IMR-90 (cell line): ENCODE results near the gene TACC2. TPM values are rescaled to one million over a fixed set of nuclear protein-coding genes. Genes with fewer than 3 reads are reported as not detected.

ENCODE experiments used
- ATAC-seq: fragments of 200-7000 bp; cut with Tn5 transposase; 2 replicates; pipeline ENCODE4 v1.9.1; 2020; ENCODE audit warnings: low read depth, mild to moderate bottlenecking, moderate library complexity
- BruUV-seq: library from RNA; stranded (reverse); fragments of 400-500 nt; replicated peaks from 2 replicates; lab custom pipeline; 2021; lab: Mats Ljungman, UMichigan
- CTCF ChIA-PET: fragments of 300-600 bp; formaldehyde crosslinking; extraction: SDS; loops from one replicate; lab custom pipeline; 2021; ENCODE audit warnings: antibody characterized with exemption; lab: Yijun Ruan, JAX
- POLR2A ChIA-PET: fragments of 300-600 bp; sonication (Branson Sonifier 250); formaldehyde crosslinking; loops from one replicate; lab custom pipeline; 2022; ENCODE audit warnings: antibody characterized with exemption; ENCODE audit not compliant: unreplicated experiment; lab: Charles Lee
- DNase-seq: peaks from one replicate; pipeline ENCODE4 v3.0.0; 2013
- H2AFZ ChIP-seq: replicated peaks from 2 replicates; pipeline ENCODE3; 2013; ENCODE audit warnings: low read length, mild to moderate bottlenecking; ENCODE audit not compliant: poor library complexity
- H2AK5ac ChIP-seq: 2 replicates; pipeline ENCODE4 v1.6.1; 2013; ENCODE audit warnings: low read depth, low read length, inconsistent platforms
- H2AK9ac ChIP-seq: replicated peaks from 2 replicates; pipeline ENCODE3; 2013; ENCODE audit warnings: mild to moderate bottlenecking, low read depth, low read length, moderate library complexity; ENCODE audit not compliant: poor library complexity
- H2BK120ac ChIP-seq: 2 replicates; pipeline ENCODE4 v1.6.1; 2013; ENCODE audit warnings: low read depth, low read length, inconsistent platforms
- H2BK15ac ChIP-seq: 3 replicates; pipeline ENCODE4 v1.6.1; 2013; ENCODE audit warnings: low read depth, low read length, inconsistent platforms
- H2BK20ac ChIP-seq: 2 replicates; pipeline ENCODE4 v1.6.1; 2013; ENCODE audit warnings: low read depth, mild to moderate bottlenecking, inconsistent platforms, low read length, moderate library complexity
- H2BK5ac ChIP-seq: 2 replicates; pipeline ENCODE4 v1.6.1; 2013; ENCODE audit warnings: mild to moderate bottlenecking, low read depth, low read length, inconsistent platforms; ENCODE audit not compliant: poor library complexity, severe bottlenecking
- H3K14ac ChIP-seq: replicated peaks from 2 replicates; pipeline ENCODE4 v1.6.1; 2013; ENCODE audit warnings: low read depth, low read length, inconsistent platforms
- H3K18ac ChIP-seq: 2 replicates; pipeline ENCODE4 v1.6.1; 2013; ENCODE audit warnings: low read depth, low read length, control low read depth
- H3K23ac ChIP-seq: 2 replicates; pipeline ENCODE4 v1.6.1; 2013; ENCODE audit warnings: low read depth, low read length, inconsistent platforms
- H3K27ac ChIP-seq: 2 replicates; pipeline ENCODE4 v1.5.1; 2013; ENCODE audit warnings: mild to moderate bottlenecking, control low read depth, low read length; ENCODE audit not compliant: insufficient read depth
- H3K27me3 ChIP-seq: 2 replicates; pipeline ENCODE4 v1.6.1; 2013; ENCODE audit warnings: low read length; ENCODE audit not compliant: control insufficient read depth, insufficient read depth
- H3K36me3 ChIP-seq: 2 replicates; pipeline ENCODE4 v1.6.1; 2013; ENCODE audit warnings: low read length, mixed read lengths; ENCODE audit not compliant: control insufficient read depth, insufficient read depth
- H3K4ac ChIP-seq: 2 replicates; pipeline ENCODE4 v1.6.1; 2013; ENCODE audit warnings: low read depth, low read length, inconsistent platforms
- H3K4me1 ChIP-seq: 2 replicates; pipeline ENCODE4 v1.6.1; 2013; ENCODE audit warnings: low read length, mixed read lengths; ENCODE audit not compliant: control insufficient read depth, insufficient read depth
- H3K4me2 ChIP-seq: 2 replicates; pipeline ENCODE4 v1.6.1; 2013; ENCODE audit warnings: low read depth, mild to moderate bottlenecking, control low read depth, low read length, moderate library complexity
- H3K4me3 ChIP-seq: 2 replicates; pipeline ENCODE4 v1.5.1; 2013; ENCODE audit warnings: low read depth, mild to moderate bottlenecking, control low read depth, low read length, moderate library complexity; ENCODE audit not compliant: insufficient read depth
- H3K56ac ChIP-seq: 2 replicates; pipeline ENCODE4 v1.6.1; 2013; ENCODE audit warnings: low read length, inconsistent platforms; ENCODE audit not compliant: insufficient read depth; ENCODE audit errors: extremely low read depth
- H3K79me1 ChIP-seq, 2 experiments: 2 replicates each; pipeline ENCODE4 v1.6.1; 2013; ENCODE audit warnings: low read length in 2 of 2, inconsistent platforms in 1 of 2, low read depth in 1 of 2
- H3K9ac ChIP-seq: 2 replicates; pipeline ENCODE4 v1.6.1; 2013; ENCODE audit warnings: low read depth, low read length, control low read depth
- H3K9me1 ChIP-seq: 2 replicates; pipeline ENCODE4 v1.6.1; 2013; ENCODE audit warnings: low read length, inconsistent platforms; ENCODE audit not compliant: insufficient read depth
- H3K9me3 ChIP-seq: 2 replicates; pipeline ENCODE4 v1.6.1; 2013; ENCODE audit warnings: low read length; ENCODE audit not compliant: control insufficient read depth, insufficient read depth
- H4K20me1 ChIP-seq: 2 replicates; pipeline ENCODE4 v1.6.1; 2013; ENCODE audit warnings: low read length, inconsistent platforms; ENCODE audit not compliant: insufficient read depth
- H4K5ac ChIP-seq: 2 replicates; pipeline ENCODE4 v1.6.1; 2013; ENCODE audit warnings: mild to moderate bottlenecking, low read depth, low read length, control low read depth
- H4K8ac ChIP-seq, 2 experiments: 2 replicates each; pipeline ENCODE4 v1.6.1; 2013; ENCODE audit warnings: low read depth in 2 of 2, low read length in 2 of 2, control low read depth in 1 of 2, inconsistent platforms in 1 of 2
- H4K91ac ChIP-seq: 2 replicates; pipeline ENCODE4 v1.6.1; 2013; ENCODE audit warnings: low read depth, low read length, inconsistent platforms; ENCODE audit not compliant: insufficient read depth
- BHLHE40 ChIP-seq: fragments of 150-350 bp; IDR thresholded peaks from 2 replicates; pipeline ENCODE4 v1.6.1; 2016; ENCODE audit warnings: mild to moderate bottlenecking, low read depth, low read length
- CEBPB ChIP-seq: IDR thresholded peaks from 2 replicates; pipeline ENCODE4 v1.6.1; 2012; ENCODE audit warnings: low read depth, low read length, improper control_type of control experiment
- CHD1 ChIP-seq: IDR thresholded peaks from 2 replicates; pipeline ENCODE4 v1.6.1; 2012; ENCODE audit warnings: low read depth, low read length, improper control_type of control experiment
- CTCF ChIP-seq: conservative IDR thresholded peaks from 2 replicates; pipeline ENCODE4 v1.5.1; 2012; ENCODE audit warnings: mild to moderate bottlenecking, low read depth, low read length, improper control_type of control experiment
- ELK1 ChIP-seq: fragments of 150-350 bp; IDR thresholded peaks from 2 replicates; pipeline ENCODE4 v1.6.1; 2016; ENCODE audit warnings: low read depth, mild to moderate bottlenecking, low read length, moderate library complexity, borderline replicate concordance
- FOS ChIP-seq: fragments of 150-350 bp; IDR thresholded peaks from 2 replicates; pipeline ENCODE4 v1.6.1; 2016; ENCODE audit warnings: low read depth, low read length
- MAFK ChIP-seq: IDR thresholded peaks from 2 replicates; pipeline ENCODE4 v1.6.1; 2012; ENCODE audit warnings: low read depth, low read length, improper control_type of control experiment
- MAZ ChIP-seq: IDR thresholded peaks from 2 replicates; pipeline ENCODE4 v1.6.1; 2012; ENCODE audit warnings: low read depth, mild to moderate bottlenecking, low read length, improper control_type of control experiment, moderate library complexity, borderline replicate concordance
- MXI1 ChIP-seq: IDR thresholded peaks from 2 replicates; pipeline ENCODE4 v1.6.1; 2012; ENCODE audit warnings: low read depth, mild to moderate bottlenecking, low read length, moderate library complexity, borderline replicate concordance
- NFE2L2 ChIP-seq: fragments of 150-350 bp; IDR thresholded peaks from 2 replicates; pipeline ENCODE4 v1.6.1; 2016; ENCODE audit warnings: low read depth, mild to moderate bottlenecking, low read length
- POLR2A ChIP-seq: IDR thresholded peaks from 2 replicates; pipeline ENCODE4 v1.6.1; 2012; ENCODE audit warnings: mild to moderate bottlenecking, low read depth, low read length
- RAD21 ChIP-seq: IDR thresholded peaks from 2 replicates; pipeline ENCODE4 v1.6.1; 2012; ENCODE audit warnings: low read length, improper control_type of control experiment
- RCOR1 ChIP-seq: IDR thresholded peaks from 2 replicates; pipeline ENCODE4 v1.6.1; 2012; ENCODE audit warnings: mild to moderate bottlenecking, low read length, improper control_type of control experiment; ENCODE audit not compliant: insufficient replicate concordance
- RFX5 ChIP-seq: IDR thresholded peaks from 2 replicates; pipeline ENCODE4 v1.8.0; 2012; ENCODE audit warnings: low read depth, mild to moderate bottlenecking, low read length, moderate library complexity
- SMC3 ChIP-seq: fragments of 150-350 bp; IDR thresholded peaks from 2 replicates; pipeline ENCODE4 v1.6.1; 2016; ENCODE audit warnings: low read depth, mild to moderate bottlenecking, antibody characterized with exemption, low read length, moderate library complexity
- USF2 ChIP-seq: fragments of 150-350 bp; IDR thresholded peaks from 2 replicates; pipeline ENCODE4 v1.6.1; 2017; ENCODE audit warnings: mild to moderate bottlenecking, antibody characterized with exemption, low read length, low read depth
- whole genome bisulfite sequencing, 2 experiments: methylation state at CpG; one replicate each; pipeline versions ENCODE4 v1.1.5 to v1.1.7; 2013; ENCODE audit warnings: missing lambda C conversion rate in 2 of 2; ENCODE audit not compliant: insufficient read length in 1 of 2; ENCODE audit errors: extremely low coverage in 2 of 2; 5-methylcytosine and 5-hydroxymethylcytosine counted together
- dilution Hi-C: fragments of 300-500 bp; cut with HindIII; formaldehyde crosslinking; loops from one replicate; pipeline ENCODE4 v1.14.3; 2018; ENCODE audit warnings: low sequenced_read_pairs; ENCODE audit not compliant: unreplicated experiment
- in situ Hi-C: fragments of 300-500 bp; cut with MboI; formaldehyde crosslinking; loops from 3 replicates; pipeline ENCODE4 v1.14.3; 2019; ENCODE audit warnings: low sequenced_read_pairs, inconsistent platforms, mixed read lengths
- intact Hi-C: fragments of 100-400 bp; cut with micrococcal nuclease; formaldehyde crosslinking; loops from 2 replicates; pipeline ENCODE4 v1.10.0; 2022
- polyA plus RNA-seq, 3 experiments: library from polyadenylated mRNA; depleted of rRNA; stranded (reverse); fragments of >200 nt; gene quantifications; 2 replicates each; pipeline ENCODE4 v1.2.3, GENCODE V29; 2012; ENCODE audit warnings: low replicate concordance in 1 of 3
- total RNA-seq: library from RNA; depleted of rRNA; stranded (reverse); fragments of >200 nt; gene quantifications from 2 replicates; pipeline ENCODE4 v1.2.3, GENCODE V29; 2012

TACC2 gene
- total and polyA plus RNA-seq, 2 of the 4 experiments (the other 2 are of a cell fraction): 2.9 to 15.4 TPM

- H3K27ac ChIP-seq: no peak overlapping the region
- no peak for DNase-seq
- H3K9me1 ChIP-seq: peaks cover 5% of the 10 kb centered on the region; the same call in 1 of the 2 replicates
- no peak overlapping the region for H2BK15ac ChIP-seq
- H3K56ac ChIP-seq: no peak overlapping the region
- BruUV-seq: no TSS peak
- in situ Hi-C loops: no loop called here
- 0 out of 2 replicates have a peak, but pooled peaks cover 3% of the 10 kb centered on the region for H3K27me3 ChIP-seq
- H2AFZ ChIP-seq: no peak overlapping the region
- dilution Hi-C loops: no loop called here
- H2BK120ac ChIP-seq: no peak overlapping the region
- H3K9me3 ChIP-seq: no peaks in the 10 kb centered on the region
- ATAC-seq: no peak
- no peaks in the 10 kb centered on the region for H3K36me3 ChIP-seq
- H3K4me3 ChIP-seq: no peak overlapping the region
- H3K79me1 ChIP-seq: no peaks in the 10 kb centered on the region
- H4K91ac ChIP-seq: no peak overlapping the region
- no peak overlapping the region for H4K5ac ChIP-seq
- H3K4me1 ChIP-seq: no peaks in the 10 kb centered on the region
- H3K14ac ChIP-seq: no peak overlapping the region
- H2AK5ac ChIP-seq: no peak overlapping the region
- H3K4ac ChIP-seq: no peak overlapping the region
- TF ChIP-seq RFX5 (no peak), NFE2L2 (no peak), MAZ (no peak), CEBPB (no peak), MAFK (no peak), RCOR1 (no peak), BHLHE40 (no peak), CHD1 (no peak), SMC3 (no peak), USF2 (no peak), MXI1 (no peak), RAD21 (no peak), ELK1 (no peak), FOS (no peak), POLR2A (no peak), CTCF (no peak)
- H2AK9ac ChIP-seq: no peak overlapping the region
- H3K18ac ChIP-seq: no peak overlapping the region
- H3K4me2 ChIP-seq: no peak overlapping the region
- no peak overlapping the region for H3K23ac ChIP-seq
- no peak overlapping the region for H3K9ac ChIP-seq
- POLR2A ChIA-PET: no interaction called here
- CTCF ChIA-PET: interaction anchor here (1.1 to 1.6 kb wide), 2 partner anchors 62 to 125 kb away, joined by 4 to 6 read pairs; no protein-coding TSS in a partner anchor
- H4K8ac ChIP-seq: no peak overlapping the region
- 94% methylated on average over 6 of the region's 9 CpGs; no CpG with 5 or more reads in 1 of the 2 experiments for WGBS, 2 experiments
- no peak overlapping the region for H2BK5ac ChIP-seq
- no peaks in the 10 kb centered on the region for H4K20me1 ChIP-seq
- intact Hi-C loops: loop anchor here (5.0 to 10.0 kb wide), 4 partner anchors 124 to 514 kb away; partner anchors contain the start of genes ATE1 and DMBT1
- no peak overlapping the region for H2BK20ac ChIP-seq
Observed at GRCh38 chr10:122050811-122051210, 61.8 kb downstream of the TACC2 start.
